Adipocyte (in vitro differentiated cells): ENCODE measurements around the gene CNTN5.

ENCODE experiments used
- DNase-seq: peaks from one replicate; pipeline ENCODE4 v3.0.0-alpha.2; 2015; ENCODE audit warnings: low read depth
- H3K27me3 ChIP-seq: replicated peaks from 2 replicates; pipeline ENCODE4 v1.7.0; 2013; ENCODE audit warnings: mild to moderate bottlenecking, low read length, moderate library complexity; ENCODE audit not compliant: control insufficient read depth, insufficient read depth
- H3K36me3 ChIP-seq: 2 replicates; pipeline ENCODE4 v1.7.0; 2013; ENCODE audit warnings: low read length, mild to moderate bottlenecking, moderate library complexity; ENCODE audit not compliant: control insufficient read depth, insufficient read depth, severe bottlenecking
- H3K4me1 ChIP-seq: 2 replicates; pipeline ENCODE4 v1.7.0; 2013; ENCODE audit warnings: mild to moderate bottlenecking, low read length, moderate library complexity; ENCODE audit not compliant: control insufficient read depth, insufficient read depth
- H3K4me3 ChIP-seq: 2 replicates; pipeline ENCODE4 v1.7.0; 2013; ENCODE audit warnings: mild to moderate bottlenecking, low read length, moderate library complexity
- H3K9ac ChIP-seq: 2 replicates; pipeline ENCODE4 v1.7.0; 2013; ENCODE audit warnings: mild to moderate bottlenecking, low read length, moderate library complexity
- H3K9me3 ChIP-seq: 2 replicates; pipeline ENCODE4 v1.7.0; 2013; ENCODE audit warnings: mild to moderate bottlenecking, low read length, moderate library complexity; ENCODE audit not compliant: control insufficient read depth

The CNTN5 gene

GRCh38 chr11:100163471-100163870, 1142.7 kb downstream of the CNTN5 start:
- Histone ChIP-seq H3K36me3 (no peaks in the 10 kb centered on the region), H3K27me3 (no peaks in the 10 kb centered on the region), H3K9me3 (no peaks in the 10 kb centered on the region), H3K9ac (no peak overlapping the region), H3K4me3 (no peak overlapping the region), H3K4me1 (no peaks in the 10 kb centered on the region)
- no peak for DNase-seq

GRCh38 chr11:100174881-100175280, 1154.1 kb downstream of the CNTN5 start:
- Histone ChIP-seq H3K9me3 (no peaks in the 10 kb centered on the region), H3K9ac (no peak overlapping the region), H3K27me3 (no peaks in the 10 kb centered on the region), H3K4me1 (no peaks in the 10 kb centered on the region), H3K4me3 (no peak overlapping the region), H3K36me3 (no peaks in the 10 kb centered on the region)
- no peak for DNase-seq

- H3K9me3 ChIP-seq, result no peaks in the 10 kb centered on the region
- no peaks in the 10 kb centered on the region for H3K36me3 ChIP-seq
- H3K4me1 ChIP-seq, result no peaks in the 10 kb centered on the region
- DNase-seq, result no peak
- H3K9ac ChIP-seq, result no peak overlapping the region
- no peak overlapping the region for H3K4me3 ChIP-seq
- no peaks in the 10 kb centered on the region for H3K27me3 ChIP-seq
These were observed 1155.7 kb downstream of the CNTN5 start for GRCh38 chr11:100176456-100176855.

DNA sequence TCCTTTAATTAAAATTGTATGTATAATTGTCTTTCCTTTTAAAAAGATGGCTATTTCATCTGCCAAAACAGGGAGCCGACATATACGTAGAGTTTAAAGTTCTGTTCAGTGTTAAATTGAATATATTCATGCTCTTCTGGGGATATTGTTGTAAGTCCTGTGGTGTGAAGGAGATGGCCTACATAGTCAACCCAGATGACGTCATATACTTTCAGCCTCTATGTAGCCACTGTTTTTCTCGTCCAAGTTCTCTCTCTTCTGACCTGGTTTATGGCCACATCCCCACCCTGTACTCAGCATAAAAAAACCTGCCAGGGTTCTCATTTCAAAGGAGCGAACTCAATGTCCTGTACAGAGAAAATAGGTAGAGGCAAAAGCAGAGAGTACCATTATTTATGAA, 1156.9 kb downstream of the CNTN5 start:
- H3K4me1 ChIP-seq, result no peaks in the 10 kb centered on the region
- no peak overlapping the region for H3K9ac ChIP-seq
- H3K27me3 ChIP-seq, result no peaks in the 10 kb centered on the region
- no peak overlapping the region for H3K4me3 ChIP-seq
- H3K9me3 ChIP-seq, result no peaks in the 10 kb centered on the region
- DNase-seq, result no peak
- H3K36me3 ChIP-seq, result no peaks in the 10 kb centered on the region

DNA sequence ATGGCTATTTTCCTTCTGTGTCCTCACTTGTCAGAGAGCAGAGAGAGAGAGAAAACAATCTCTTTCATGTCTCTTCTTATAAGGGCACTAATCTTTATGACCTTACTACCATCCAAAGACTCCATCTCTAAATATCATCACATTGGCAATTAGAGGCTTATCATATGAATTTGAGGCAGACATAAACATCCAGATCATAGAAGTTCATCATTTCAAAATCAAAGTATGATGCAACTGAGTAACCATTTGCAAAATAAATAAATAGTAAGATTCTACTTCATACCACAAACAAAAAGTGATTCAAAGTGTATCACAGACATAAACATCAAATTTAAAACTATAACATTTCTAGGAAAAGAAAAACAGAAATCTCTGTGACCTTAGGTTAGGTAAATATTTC, 1161.6 kb downstream of the CNTN5 start:
- Histone ChIP-seq H3K4me3 (no peak overlapping the region), H3K4me1 (no peaks in the 10 kb centered on the region), H3K27me3 (no peaks in the 10 kb centered on the region), H3K9me3 (peaks cover 4% of the 10 kb centered on the region), H3K36me3 (no peaks in the 10 kb centered on the region), H3K9ac (no peak overlapping the region)
- no peak for DNase-seq

GRCh38 chr11:100182927-100183326, 1162.2 kb downstream of the CNTN5 start:
- DNase-seq, result no peak
- H3K9me3 ChIP-seq, result peaks cover 4% of the 10 kb centered on the region
- no peak overlapping the region for H3K4me3 ChIP-seq
- no peaks in the 10 kb centered on the region for H3K27me3 ChIP-seq
- H3K4me1 ChIP-seq, result no peaks in the 10 kb centered on the region
- no peaks in the 10 kb centered on the region for H3K36me3 ChIP-seq
- H3K9ac ChIP-seq, result no peak overlapping the region

DNA sequence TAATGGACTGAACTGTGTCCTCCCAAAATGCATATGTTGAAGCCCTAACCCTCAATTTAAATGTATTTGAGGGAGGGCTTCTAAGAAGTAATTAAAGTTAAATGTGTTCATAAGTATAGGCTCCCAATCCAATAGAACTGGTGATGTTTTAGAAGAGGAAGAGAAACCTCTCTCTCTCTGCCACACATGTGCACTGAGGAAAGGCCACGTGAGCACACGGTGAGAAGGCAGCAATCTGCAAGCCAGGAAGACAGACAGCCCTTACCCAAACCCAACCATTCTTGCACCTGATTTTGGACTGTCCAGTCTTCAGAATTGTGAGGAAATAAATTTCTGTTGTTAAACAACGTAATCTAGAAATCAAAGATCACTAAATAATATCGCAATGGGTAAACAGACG, 1164.8 kb downstream of the CNTN5 start:
- Histone ChIP-seq H3K9me3 (peaks cover 4% of the 10 kb centered on the region), H3K36me3 (no peaks in the 10 kb centered on the region), H3K9ac (no peak overlapping the region), H3K4me1 (no peaks in the 10 kb centered on the region), H3K4me3 (no peak overlapping the region), H3K27me3 (no peaks in the 10 kb centered on the region)
- no peak for DNase-seq

DNA sequence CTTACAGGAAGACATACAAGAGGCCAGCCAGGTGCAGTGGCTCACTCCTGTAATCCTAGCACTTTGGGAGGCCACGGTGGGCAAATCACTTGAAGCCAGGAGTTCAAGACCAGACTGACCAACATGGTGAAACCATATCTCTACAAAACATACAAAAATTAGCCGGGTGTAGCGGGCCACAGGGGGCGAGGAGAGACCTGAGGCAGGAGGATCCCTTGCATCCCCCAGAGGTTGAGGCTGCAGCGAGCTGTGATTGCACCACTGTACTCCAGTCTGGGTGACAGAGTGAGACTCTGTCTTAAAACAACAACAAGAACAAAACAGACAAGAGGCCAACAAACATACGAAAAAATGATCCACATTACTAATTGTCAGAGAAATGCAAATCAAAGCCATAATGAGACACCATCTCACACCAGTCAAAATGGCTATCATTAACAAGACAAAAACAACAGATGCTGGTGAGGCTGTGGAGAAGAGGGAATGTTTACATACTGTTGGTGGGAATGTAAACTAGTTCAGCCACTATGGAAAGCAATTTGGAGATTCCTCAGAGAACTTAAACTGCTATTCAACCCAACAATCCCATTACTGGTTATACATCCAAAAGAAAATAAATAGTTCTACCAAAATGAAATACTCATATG, 1167.5 kb downstream of the CNTN5 start:
- DNase-seq, result no peak
- Histone ChIP-seq H3K36me3 (no peaks in the 10 kb centered on the region), H3K9me3 (peaks cover 4% of the 10 kb centered on the region), H3K9ac (no peak overlapping the region), H3K4me1 (no peaks in the 10 kb centered on the region), H3K27me3 (no peaks in the 10 kb centered on the region), H3K4me3 (no peak overlapping the region)

DNA sequence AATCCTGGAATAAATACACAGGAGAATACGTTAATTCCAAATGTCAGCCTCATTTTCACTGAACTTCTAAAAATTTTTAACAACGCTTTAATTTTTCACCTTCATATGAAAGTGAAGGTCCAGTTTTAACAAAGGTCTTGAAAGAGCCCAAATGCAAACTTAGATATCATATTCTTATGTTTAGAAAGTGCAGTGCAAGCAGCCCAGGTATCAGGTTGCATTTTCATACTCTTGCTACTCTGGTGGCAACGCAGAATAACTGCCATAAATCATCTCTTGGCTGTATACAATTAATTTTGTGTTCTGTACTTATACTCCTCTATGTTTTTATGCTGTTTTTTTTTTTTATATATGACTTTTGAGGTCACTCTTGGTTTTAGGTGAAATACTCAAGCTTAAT, 1169.6 kb downstream of the CNTN5 start:
- Histone ChIP-seq H3K27me3 (no peaks in the 10 kb centered on the region), H3K9me3 (no peaks in the 10 kb centered on the region), H3K4me1 (no peaks in the 10 kb centered on the region), H3K4me3 (no peak overlapping the region), H3K36me3 (no peaks in the 10 kb centered on the region), H3K9ac (no peak overlapping the region)
- no peak for DNase-seq

GRCh38 chr11:100192181-100192580, 1171.4 kb downstream of the CNTN5 start:
- Histone ChIP-seq H3K4me3 (no peak overlapping the region), H3K9me3 (no peaks in the 10 kb centered on the region), H3K27me3 (no peaks in the 10 kb centered on the region), H3K9ac (no peak overlapping the region), H3K4me1 (no peaks in the 10 kb centered on the region), H3K36me3 (no peaks in the 10 kb centered on the region)
- DNase-seq, result no peak

DNA sequence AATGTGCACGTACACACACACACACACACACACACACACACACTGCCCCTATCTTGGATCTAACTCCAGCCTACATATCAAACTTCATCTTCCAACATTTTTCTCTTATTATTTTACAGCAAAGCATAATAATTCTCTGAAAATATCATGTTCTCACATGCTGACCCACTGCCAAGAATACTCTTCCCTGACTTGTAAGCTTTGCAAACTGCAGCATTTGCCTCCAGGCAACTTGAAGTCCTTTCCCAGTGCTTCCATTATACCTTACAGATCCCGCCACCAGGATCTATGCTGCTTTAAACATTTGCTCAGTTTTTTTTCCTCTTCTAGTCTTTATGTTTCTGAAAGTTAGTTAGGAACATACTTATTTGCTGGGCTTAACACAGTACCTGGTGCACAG, 1183.0 kb downstream of the CNTN5 start:
- no peak for DNase-seq
- H3K9ac ChIP-seq, result no peak overlapping the region
- H3K9me3 ChIP-seq, result no peaks in the 10 kb centered on the region
- H3K36me3 ChIP-seq, result no peaks in the 10 kb centered on the region
- H3K4me3 ChIP-seq, result no peak overlapping the region
- H3K27me3 ChIP-seq, result no peaks in the 10 kb centered on the region
- H3K4me1 ChIP-seq, result no peaks in the 10 kb centered on the region

DNA sequence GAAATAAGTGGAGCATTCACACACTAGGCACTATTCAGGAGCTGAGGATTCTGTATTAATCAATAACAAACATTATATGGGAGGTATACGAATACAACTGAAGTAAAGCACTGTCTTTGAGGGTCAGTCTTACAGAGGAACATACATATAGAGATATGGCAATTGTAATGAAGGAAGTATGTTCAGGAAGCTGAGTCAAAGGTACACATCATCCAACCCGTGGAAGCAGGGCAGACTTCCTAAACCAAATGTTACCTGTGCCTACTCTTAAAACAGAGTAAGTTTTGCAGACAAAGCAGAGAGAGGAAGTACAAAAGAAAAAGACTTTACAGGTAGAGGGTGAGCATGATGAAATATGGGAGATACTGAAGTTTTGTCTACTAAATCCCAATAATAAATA, 1185.2 kb downstream of the CNTN5 start:
- Histone ChIP-seq H3K9ac (no peak overlapping the region), H3K27me3 (no peaks in the 10 kb centered on the region), H3K36me3 (no peaks in the 10 kb centered on the region), H3K4me1 (no peaks in the 10 kb centered on the region), H3K4me3 (no peak overlapping the region), H3K9me3 (no peaks in the 10 kb centered on the region)
- no peak for DNase-seq
